ENCODE data around the gene CCDC34. TPM values are rescaled to one million over a fixed set of nuclear protein-coding genes. Genes with fewer than 3 reads are reported as not detected.

The CCDC34 gene
- total RNA-seq, 1 donor from 2014 or later = 10.2 TPM

DNA sequence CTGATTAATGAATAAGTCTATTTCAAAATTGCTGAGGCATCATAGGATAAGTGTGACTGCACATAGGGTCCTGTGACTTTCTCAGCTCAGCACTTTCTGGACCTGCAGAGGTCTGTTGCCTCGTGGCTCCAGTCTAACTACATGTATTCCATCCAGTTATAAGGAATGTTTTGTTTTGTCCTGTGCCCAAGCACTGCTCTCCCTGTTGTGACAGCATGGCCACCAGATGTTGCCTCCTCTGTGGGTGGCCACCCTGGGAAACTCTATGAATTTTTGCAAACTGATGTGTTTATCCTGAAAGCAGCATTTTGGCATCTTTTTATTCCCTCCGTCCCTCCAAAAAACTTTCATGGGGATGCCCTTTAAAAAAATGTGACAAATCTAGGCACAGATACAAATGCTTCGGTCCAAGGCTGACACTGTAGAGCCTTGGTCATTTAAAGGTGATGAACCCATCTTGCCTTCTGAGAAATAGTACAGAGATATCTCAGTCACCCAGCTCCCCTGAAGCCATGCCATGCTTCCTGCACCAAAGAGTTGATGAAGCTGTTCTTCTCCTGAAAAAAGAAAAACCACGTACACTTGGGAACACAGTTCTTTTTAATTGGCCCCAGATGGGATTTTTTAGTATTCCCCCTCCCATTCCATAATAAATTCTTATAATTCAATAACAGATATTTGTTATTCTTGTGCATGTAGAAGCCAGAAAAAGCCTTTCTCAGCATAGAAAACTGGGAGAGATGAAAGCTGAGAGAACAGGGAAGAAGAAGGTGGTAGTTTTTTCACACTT, 72.6 kb downstream of the CCDC34 start:
- no peak for ATAC-seq

Other genes starting within 250 kb of the CCDC34 start
- 22.8 TPM for gene LGR4, start 109.6 kb upstream of the CCDC34 start, total RNA-seq
- 25.7 TPM for gene LIN7C, start 143.6 kb upstream of the CCDC34 start, total RNA-seq

All from esophagus mucosa (tissue), 1 donor.